Camera-type eye (tissue), 1 donor: ENCODE results near the gene COPZ2. TPM values are rescaled to one million over a fixed set of nuclear protein-coding genes. Genes with fewer than 3 reads are reported as not detected.

Experiments used
- total RNA-seq: library from RNA; depleted of rRNA; stranded (reverse); fragments of >200 nt; gene quantifications from one replicate; pipeline ENCODE4 v1.2.3, GENCODE V29; 2014

COPZ2 gene, protein sequence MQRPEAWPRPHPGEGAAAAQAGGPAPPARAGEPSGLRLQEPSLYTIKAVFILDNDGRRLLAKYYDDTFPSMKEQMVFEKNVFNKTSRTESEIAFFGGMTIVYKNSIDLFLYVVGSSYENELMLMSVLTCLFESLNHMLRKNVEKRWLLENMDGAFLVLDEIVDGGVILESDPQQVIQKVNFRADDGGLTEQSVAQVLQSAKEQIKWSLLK
- 36.9 TPM for total RNA-seq

GRCh38 chr17:48037036-48037837 is at the start of gene COPZ2:
Gene COPZ2, minus strand, starts transcription at chr17:48037797. Its CDS starts 20 bp downstream, at chr17:48037777.

GRCh38 chr17:48047741-48048383 is 10.3 kb upstream of the COPZ2 start, which contains the start of gene NFE2L1:
Gene NFE2L1, plus strand, starts transcription at chr17:48048359. Its CDS starts 2,760 bp downstream, at chr17:48051119.

Other genes with a start within 250 kb of the COPZ2 start
- 13.7 TPM for gene OSBPL7, start 216.0 kb downstream of the COPZ2 start, total RNA-seq
- gene MRPL10, start 206.3 kb downstream of the COPZ2 start, total RNA-seq = 15.6 TPM
- 0.16 TPM for gene LRRC46, start 206.1 kb downstream of the COPZ2 start, total RNA-seq
- gene SCRN2, start 196.5 kb downstream of the COPZ2 start, total RNA-seq = 39.0 TPM
- 0.38 TPM for gene SP6, start 186.6 kb downstream of the COPZ2 start, total RNA-seq
- 5.6 TPM for gene SP2, start 141.6 kb downstream of the COPZ2 start, total RNA-seq
- gene PNPO, start 96.2 kb downstream of the COPZ2 start, total RNA-seq = 14.2 TPM
- gene PRR15L, start 79.9 kb downstream of the COPZ2 start, total RNA-seq = 0.93 TPM
- gene CDK5RAP3, start 66.7 kb downstream of the COPZ2 start, total RNA-seq = 158 TPM
- 140 TPM for gene NFE2L1, start 10.6 kb upstream of the COPZ2 start, total RNA-seq
- gene CBX1, start 63.7 kb upstream of the COPZ2 start, total RNA-seq = 106 TPM
- gene SNX11, start 70.0 kb upstream of the COPZ2 start, total RNA-seq = 15.9 TPM